GM12875 (cell line): Measurements from ENCODE around the gene SNRNP48.

Source experiments
- H3K4me3 ChIP-seq: one replicate; pipeline ENCODE4 v1.5.1; 2011; ENCODE audit warnings: low read depth, low read length, control low read depth
- TF ChIP-seq, protein P1 (sequence below): IDR thresholded peaks from 2 replicates; pipeline ENCODE4 v1.5.1; 2011; ENCODE audit warnings: low read depth, mild to moderate bottlenecking, control low read depth, inconsistent platforms, low read length, moderate library complexity, borderline replicate concordance; ENCODE audit not compliant: insufficient read depth

Gene SNRNP48

DNA sequence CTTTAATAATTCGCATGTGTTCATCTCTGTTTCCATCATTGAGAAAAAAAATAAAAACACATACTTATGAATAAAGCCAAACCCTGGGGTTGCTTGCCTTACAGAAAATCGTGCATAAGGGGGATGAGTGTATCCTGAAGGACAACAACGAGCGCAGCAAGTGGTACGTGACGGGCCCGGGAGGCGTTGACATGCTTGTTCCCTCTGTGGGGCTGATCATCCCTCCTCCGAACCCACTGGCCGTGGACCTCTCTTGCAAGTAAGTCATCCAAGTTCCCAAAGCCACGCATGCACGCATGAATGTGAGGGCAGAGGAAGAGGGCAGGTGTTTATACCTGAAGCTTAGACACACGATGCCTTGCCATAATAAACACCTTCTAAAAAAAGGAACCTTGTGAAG is 20.9 kb upstream of the SNRNP48 start:
- TF ChIP-seq, protein P1, sequence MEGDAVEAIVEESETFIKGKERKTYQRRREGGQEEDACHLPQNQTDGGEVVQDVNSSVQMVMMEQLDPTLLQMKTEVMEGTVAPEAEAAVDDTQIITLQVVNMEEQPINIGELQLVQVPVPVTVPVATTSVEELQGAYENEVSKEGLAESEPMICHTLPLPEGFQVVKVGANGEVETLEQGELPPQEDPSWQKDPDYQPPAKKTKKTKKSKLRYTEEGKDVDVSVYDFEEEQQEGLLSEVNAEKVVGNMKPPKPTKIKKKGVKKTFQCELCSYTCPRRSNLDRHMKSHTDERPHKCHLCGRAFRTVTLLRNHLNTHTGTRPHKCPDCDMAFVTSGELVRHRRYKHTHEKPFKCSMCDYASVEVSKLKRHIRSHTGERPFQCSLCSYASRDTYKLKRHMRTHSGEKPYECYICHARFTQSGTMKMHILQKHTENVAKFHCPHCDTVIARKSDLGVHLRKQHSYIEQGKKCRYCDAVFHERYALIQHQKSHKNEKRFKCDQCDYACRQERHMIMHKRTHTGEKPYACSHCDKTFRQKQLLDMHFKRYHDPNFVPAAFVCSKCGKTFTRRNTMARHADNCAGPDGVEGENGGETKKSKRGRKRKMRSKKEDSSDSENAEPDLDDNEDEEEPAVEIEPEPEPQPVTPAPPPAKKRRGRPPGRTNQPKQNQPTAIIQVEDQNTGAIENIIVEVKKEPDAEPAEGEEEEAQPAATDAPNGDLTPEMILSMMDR: no peak
- no peak overlapping the region for H3K4me3 ChIP-seq

DNA sequence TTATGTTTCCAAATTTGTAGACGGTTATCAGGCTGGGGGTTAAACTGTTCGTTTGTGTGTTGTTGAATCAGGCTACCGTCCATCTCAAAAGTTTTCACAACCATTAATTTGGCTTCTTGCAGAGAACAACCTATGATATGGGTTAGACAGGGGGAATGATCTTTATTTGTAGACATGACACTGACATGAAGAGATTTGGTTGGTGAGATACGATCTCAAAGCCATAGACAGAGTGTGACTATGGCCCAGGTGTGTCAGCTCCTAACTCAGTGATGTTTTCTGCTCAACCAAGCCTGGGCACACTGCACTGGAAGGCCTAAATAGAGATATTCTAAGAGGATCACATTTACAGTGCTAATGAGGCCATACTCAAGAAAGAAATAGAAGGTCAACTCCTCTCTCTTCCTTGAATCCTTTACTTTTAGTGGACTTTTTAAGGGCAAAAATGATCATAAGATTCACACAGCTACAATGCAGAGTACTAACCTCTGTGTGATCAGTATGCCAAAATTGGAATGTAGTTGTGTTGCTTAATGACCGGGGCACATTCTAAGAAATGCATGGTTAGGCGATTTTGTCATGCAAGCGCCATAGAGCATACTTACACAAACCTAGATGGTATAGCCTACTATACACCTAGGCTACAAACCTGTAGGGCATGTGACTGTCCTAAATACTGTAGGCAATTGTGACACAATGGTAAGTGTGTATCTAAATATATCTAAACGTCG is 17.6 kb upstream of the SNRNP48 start:
- TF ChIP-seq, protein P1: no peak
- no peak overlapping the region for H3K4me3 ChIP-seq

DNA sequence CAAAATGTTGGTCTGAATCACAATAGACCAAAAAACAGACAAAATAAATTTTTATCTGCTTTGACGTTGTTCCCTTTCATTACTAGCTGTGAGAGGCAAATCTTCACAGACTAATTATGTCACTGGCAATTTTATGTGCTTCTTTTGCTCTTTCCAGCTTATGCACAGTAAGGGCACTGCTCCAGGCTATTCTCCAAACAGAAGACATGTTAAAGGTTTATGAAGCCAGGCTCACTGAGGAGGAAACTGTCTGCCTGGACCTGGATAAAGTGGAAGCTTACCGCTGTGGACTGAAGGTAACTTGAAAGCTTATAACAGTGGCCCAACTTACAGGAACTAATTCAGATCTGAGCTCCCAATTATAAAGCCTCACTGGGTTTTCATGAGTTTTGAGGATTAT is 15.5 kb upstream of the SNRNP48 start:
- H3K4me3 ChIP-seq: no peak overlapping the region

DNA sequence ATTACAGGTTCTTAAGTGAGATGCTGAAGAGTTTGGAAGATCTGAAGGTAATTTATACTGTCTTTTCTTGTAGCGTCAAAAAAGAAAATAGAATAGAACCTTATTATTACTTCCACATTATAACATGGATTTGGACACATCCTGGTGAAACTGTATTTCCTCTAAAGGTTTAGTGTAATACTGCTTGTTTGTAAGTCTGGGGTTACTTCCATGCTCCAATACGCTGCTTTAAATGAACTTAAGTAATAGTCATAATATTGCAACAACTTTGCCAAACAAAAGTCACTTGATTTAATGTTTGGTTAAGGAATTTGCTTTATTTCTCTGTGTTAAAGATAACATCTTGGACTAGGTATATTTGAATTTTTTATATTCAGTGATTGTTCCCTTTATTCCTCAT is 11.5 kb upstream of the SNRNP48 start:
- H3K4me3 ChIP-seq: no peak overlapping the region
- TF ChIP-seq, protein P1: no peak

More for the DNA sequence above, 15.5 kb upstream of the SNRNP48 start:
- TF ChIP-seq, protein P1: no peak

DNA sequence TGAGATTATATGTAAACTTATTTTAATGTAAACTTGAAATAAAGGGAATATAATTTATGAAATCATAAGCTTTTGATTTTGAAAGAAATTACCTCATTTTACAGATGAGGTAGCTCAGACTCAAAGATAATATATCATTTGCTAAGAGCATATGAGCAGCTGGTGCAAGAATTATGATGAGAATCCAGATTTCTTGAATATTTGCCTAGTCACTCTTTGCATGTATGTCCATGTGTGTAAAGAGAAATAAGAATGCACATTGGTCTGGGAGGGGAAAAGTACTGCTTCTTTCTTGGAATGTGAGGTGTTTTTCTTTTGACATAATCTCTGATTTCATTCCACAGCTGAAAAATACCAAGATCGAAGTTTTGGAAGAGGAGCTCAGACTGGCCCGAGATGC is 11.1 kb upstream of the SNRNP48 start:
- TF ChIP-seq, protein P1: no peak
- H3K4me3 ChIP-seq: no peak overlapping the region

DNA sequence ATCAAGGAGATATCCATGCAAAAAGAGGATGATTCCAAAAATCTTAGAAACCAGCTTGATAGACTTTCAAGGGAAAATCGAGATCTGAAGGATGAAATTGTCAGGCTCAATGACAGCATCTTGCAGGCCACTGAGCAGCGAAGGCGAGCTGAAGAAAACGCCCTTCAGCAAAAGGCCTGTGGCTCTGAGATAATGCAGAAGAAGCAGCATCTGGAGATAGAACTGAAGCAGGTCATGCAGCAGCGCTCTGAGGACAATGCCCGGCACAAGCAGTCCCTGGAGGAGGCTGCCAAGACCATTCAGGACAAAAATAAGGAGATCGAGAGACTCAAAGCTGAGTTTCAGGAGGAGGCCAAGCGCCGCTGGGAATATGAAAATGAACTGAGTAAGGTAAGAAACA is 10.1 kb upstream of the SNRNP48 start:
- H3K4me3 ChIP-seq: no peak overlapping the region
- TF ChIP-seq, protein P1: no peak

DNA sequence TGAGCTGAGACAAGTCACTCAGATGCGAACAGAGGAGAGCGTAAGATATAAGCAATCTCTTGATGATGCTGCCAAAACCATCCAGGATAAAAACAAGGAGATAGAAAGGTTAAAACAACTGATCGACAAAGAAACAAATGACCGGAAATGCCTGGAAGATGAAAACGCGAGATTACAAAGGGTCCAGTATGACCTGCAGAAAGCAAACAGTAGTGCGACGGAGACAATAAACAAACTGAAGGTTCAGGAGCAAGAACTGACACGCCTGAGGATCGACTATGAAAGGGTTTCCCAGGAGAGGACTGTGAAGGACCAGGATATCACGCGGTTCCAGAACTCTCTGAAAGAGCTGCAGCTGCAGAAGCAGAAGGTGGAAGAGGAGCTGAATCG is 9.5 kb upstream of the SNRNP48 start:
- no peak overlapping the region for H3K4me3 ChIP-seq
- TF ChIP-seq, protein P1: no peak
